ENCODE data around the gene DDX51. TPM values are rescaled to one million over a fixed set of nuclear protein-coding genes. Genes with fewer than 3 reads are reported as not detected.
"Not testable (repeated sequence)": the region's sequence is repeated elsewhere in the genome, so short reads cannot be mapped to it uniquely, and the experiment has no call there.

Gene DDX51
- total RNA-seq, 1 donor from 2014 or later: 9.9 TPM

- DNase-seq (ENCODE audit: extremely low read depth, low read depth, low spot score): no peak
Observed at GRCh38 chr12:132143336-132144071, 615 bp downstream of the DDX51 start.

- DNase-seq (ENCODE audit: extremely low read depth, low read depth, low spot score): no peak
Observed at GRCh38 chr12:132142679-132143335, 1.3 kb downstream of the DDX51 start.

- no peak for DNase-seq (ENCODE audit: extremely low read depth, low read depth, low spot score)
Observed at GRCh38 chr12:132141976-132142678, 2.0 kb downstream of the DDX51 start.

DNA sequence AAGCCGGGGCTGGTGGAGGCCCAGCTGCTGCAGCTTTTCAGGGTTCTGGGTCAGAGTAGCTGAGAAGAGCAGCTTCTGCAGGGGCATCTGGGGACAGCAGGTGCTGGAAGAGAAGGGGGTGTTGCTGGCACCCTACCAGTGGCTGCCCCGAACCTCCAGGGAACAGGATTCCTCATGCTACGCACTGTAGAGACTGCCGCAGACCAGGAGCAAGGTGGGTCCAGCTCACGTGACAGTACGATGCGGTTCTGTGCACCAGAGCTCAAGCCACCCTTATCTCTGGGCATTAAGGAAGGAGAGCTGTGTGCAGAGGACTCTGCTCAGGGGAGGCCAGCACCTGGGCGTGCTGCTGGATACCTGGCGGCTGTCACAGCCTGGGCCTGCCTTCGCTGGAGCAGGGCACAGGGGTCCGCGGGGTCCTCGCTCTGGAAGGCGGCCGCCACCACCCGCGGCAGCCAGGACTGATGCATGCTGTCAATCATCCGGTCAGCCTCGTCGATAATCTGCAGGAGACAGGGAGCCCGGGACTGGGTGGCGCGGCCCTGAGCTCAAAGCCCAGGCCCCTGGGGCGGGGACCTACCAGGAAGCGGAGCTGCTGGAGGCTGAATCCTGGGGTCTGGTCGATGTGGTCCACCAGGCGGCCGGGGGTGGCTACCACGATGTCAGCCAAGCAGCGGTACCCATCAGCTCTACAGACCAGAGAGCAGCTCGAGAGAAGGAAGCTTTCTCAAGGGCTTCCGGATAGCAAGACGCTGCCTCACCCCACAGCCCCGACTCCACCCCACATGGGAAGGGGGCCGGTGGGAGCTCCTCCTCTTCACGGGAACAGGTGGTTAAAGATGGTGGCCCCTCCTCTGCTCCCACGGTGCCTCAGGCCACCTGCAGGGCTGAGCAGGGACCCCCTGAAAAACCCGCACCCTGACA lies 2.9 kb downstream of the DDX51 start:
- DNase-seq (ENCODE audit: extremely low read depth, low read depth, low spot score): no peak

DNA sequence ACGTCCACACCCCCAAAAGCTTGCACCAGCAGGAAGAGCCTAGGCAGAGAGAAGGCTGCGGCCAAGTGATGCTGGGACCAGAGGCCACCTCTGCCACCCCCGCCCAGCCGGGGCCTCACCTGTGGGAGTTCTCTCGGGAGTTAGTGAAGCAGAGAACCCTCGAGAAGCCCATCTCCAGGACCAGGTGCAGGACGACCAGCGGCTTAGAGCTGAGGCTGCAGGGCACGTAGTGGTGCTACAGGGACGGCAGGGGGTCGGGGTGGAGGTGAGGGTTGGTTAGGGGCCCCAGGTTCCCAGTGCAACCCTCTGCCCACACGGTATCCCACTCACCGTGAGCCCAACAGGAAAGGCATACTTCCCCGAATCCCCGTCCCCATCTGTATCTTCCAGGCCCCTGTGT lies 3.6 kb downstream of the DDX51 start:
- DNase-seq (ENCODE audit: extremely low read depth, low read depth, low spot score): no peak

DNA sequence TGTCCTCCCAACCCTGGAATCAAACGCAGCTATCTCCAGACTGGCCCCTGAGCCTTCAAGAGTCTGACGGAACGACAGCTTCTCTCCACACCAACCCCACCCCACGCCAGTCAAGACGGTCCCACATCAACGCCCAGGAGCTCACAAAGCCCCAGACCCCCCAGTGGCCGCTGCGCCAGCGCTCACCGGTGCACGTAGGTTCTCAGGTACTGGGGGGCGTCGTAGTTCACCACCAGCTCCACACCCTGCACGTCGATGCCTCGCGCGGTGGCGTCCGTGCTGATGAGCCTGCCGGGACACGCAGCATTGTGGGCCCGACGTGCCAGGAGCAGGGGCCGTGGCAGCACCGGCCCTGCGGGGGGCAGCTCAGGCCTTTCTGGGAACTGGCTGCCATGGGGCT lies 4.2 kb downstream of the DDX51 start:
- DNase-seq (ENCODE audit: extremely low read depth, low read depth, low spot score): no peak

DNA sequence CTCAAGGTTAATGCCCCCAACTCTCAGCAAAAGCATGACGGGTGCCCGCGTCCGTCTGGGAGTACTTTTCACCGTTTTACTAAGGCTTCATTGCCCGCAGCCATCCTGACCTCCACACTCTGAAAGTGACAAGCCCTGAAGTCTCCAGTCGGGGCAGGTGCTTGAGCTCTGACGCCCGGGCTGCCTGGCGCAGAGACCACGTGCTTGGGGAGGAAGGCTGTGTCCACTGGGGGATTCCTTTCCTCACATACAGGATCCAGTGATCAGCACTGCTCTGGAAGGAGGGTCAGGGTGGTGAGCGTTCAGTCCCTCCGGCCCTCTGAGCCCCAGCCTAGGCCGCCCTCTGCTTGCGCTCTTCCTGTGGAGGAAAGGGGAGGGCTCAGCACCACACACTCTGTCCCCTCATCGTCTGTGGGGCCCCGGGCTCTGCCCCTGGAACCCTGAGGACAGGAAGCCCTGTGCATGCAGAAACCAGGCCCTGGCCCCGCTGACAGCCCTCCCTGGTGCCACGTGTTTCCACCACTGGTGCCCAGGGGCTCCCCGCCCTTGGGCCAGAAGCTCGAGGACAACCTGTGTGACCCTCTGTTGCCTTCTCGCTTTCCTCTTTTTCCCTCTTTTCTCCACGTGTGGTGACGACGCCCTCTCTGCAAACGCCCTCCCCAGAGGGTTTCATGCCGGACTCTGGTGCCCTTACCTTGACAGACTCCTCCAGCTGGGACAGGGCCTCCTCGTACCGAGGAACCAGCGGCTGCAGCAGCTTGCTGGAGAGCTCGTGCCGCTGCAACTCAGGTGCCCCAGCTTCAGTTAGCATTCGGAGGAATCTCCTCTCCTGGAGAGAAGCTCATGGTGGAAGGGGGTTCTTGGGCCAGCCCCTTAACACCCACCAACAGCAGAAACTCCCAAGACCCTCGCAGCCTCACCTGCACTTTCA lies 4.9 kb downstream of the DDX51 start:
- DNase-seq (ENCODE audit: extremely low read depth, low read depth, low spot score): no peak

DNA sequence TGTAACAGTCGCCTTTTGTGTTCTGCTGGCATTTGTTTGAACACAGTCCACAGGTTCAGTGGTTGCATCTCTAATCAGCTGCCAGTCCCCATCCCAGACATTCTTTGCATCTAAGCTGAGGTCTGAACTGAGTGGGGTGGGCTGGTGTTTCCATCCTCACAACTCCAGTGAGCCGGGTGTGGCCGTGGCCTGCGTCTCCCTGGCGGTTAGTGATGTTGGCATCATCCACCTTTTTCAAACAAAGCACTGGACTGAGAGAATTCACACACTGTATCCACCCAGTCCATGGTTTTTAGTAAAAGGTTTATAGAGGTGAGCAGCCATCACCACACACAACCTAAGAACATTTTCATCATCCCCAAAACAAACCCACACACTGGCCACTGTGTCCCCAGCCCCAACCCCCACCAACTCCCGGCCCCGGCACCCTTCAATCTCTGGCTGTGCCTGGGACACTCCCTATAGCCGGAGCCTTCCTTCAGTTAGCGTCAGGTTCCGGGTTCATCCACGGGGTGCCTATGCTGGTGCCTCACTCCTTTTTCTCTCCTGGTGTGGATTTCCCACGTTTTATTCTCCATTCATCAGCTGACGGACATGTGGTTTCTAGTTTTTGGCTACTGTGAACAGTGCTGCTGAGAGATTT lies 6.5 kb downstream of the DDX51 start:
- no peak for DNase-seq (ENCODE audit: extremely low read depth, low read depth, low spot score)

GRCh38 chr12:132136226-132136625 lies 7.9 kb downstream of the DDX51 start:
- DNase-seq (ENCODE audit: extremely low read depth, low read depth, low spot score): not testable (repeated sequence)

DNA sequence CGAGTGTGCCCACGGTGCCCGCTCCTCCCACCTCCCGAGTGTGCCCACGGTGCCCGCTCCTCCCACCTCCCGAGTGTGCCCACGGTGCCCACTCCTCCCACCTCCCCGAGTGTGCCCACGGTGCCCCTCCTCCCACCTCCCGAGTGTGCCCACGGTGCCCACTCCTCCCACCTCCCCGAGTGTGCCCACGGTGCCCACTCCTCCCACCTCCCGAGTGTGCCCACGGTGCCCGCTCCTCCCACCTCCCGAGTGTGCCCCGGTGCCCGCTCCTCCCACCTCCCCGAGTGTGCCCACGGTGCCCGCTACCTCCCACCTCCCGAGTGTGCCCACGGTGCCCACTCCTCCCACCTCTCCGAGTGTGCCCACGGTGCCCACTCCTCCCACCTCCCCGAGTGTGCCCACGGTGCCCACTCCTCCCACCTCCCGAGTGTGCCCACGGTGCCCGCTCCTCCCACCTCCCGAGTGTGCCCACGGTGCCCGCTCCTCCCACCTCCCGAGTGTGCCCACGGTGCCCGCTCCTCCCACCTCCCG lies 9.4 kb downstream of the DDX51 start:
- DNase-seq (ENCODE audit: extremely low read depth, low read depth, low spot score): not testable (repeated sequence)

GRCh38 chr12:132133952-132134652 lies 10.0 kb downstream of the DDX51 start:
- DNase-seq (ENCODE audit: extremely low read depth, low read depth, low spot score): no peak

- DNase-seq (ENCODE audit: extremely low read depth, low read depth, low spot score): no peak
Observed at GRCh38 chr12:132132609-132133430, 11.3 kb downstream of the DDX51 start.

DNA sequence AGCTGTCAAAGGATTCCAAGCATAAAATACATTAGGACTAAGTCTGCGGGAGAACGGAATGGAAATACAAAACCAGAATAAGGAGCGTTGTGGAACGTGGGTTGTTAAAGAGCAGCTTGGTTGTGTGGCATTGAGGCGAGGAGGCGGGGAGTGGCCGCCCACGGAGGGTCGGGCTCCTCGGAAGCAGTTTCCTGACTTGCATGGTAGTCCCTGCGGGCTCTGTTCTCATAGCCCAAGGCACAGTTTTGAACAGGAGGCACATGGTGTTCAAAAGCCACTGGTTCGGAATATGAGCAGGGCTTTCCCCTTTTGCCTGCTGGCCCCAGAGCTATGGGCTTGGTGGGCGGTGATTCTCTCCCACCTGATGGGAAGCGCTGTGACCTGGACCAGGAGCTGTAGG lies 12.2 kb downstream of the DDX51 start:
- no peak for DNase-seq (ENCODE audit: extremely low read depth, low read depth, low spot score)

- DNase-seq (ENCODE audit: extremely low read depth, low read depth, low spot score): no peak
Observed at GRCh38 chr12:132131229-132131628, 12.9 kb downstream of the DDX51 start.

GRCh38 chr12:132130690-132131089 lies 13.4 kb downstream of the DDX51 start:
- DNase-seq (ENCODE audit: extremely low read depth, low read depth, low spot score): no peak

GRCh38 chr12:132129007-132129406 lies 15.1 kb downstream of the DDX51 start:
- DNase-seq (ENCODE audit: extremely low read depth, low read depth, low spot score): no peak

DNA sequence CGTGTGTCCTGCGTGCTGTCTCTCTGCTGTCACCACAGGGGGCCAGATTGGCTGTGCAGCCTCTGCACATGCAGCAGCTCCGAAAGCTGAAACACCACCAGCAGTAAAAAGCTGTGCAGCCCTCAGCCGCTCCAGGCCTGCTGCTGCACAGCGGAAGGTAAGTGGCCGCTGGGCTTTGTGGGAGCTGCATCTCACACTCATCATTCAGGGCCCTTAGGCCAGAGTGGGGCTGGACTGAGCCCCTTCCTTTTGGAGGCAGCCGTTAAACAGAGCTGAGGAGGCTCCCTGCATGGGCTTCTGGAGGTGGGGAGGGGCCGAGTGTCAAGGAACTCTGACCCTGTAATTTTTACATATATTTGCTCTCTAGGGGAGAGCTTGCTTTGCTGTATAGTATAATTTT lies 17.1 kb downstream of the DDX51 start:
- no peak for DNase-seq (ENCODE audit: extremely low read depth, low read depth, low spot score)

Data from glomerular endothelial cell (primary cell).